ENCODE data around the gene FBXO21.

- TF ChIP-seq, protein P1, sequence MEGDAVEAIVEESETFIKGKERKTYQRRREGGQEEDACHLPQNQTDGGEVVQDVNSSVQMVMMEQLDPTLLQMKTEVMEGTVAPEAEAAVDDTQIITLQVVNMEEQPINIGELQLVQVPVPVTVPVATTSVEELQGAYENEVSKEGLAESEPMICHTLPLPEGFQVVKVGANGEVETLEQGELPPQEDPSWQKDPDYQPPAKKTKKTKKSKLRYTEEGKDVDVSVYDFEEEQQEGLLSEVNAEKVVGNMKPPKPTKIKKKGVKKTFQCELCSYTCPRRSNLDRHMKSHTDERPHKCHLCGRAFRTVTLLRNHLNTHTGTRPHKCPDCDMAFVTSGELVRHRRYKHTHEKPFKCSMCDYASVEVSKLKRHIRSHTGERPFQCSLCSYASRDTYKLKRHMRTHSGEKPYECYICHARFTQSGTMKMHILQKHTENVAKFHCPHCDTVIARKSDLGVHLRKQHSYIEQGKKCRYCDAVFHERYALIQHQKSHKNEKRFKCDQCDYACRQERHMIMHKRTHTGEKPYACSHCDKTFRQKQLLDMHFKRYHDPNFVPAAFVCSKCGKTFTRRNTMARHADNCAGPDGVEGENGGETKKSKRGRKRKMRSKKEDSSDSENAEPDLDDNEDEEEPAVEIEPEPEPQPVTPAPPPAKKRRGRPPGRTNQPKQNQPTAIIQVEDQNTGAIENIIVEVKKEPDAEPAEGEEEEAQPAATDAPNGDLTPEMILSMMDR (conservative IDR thresholded peaks at IDR 0.05; ENCODE audit: low read length) = no peak
- TF ChIP-seq EZH2phosphoT487 (IDR thresholded peaks at IDR 0.05; ENCODE audit: borderline replicate concordance) = no peak
Observed at GRCh38 chr12:117213295-117213808, 23.1 kb upstream of the FBXO21 start.

All from Loucy (cell line).